Measurements from ENCODE around the gene TP73.

DNA sequence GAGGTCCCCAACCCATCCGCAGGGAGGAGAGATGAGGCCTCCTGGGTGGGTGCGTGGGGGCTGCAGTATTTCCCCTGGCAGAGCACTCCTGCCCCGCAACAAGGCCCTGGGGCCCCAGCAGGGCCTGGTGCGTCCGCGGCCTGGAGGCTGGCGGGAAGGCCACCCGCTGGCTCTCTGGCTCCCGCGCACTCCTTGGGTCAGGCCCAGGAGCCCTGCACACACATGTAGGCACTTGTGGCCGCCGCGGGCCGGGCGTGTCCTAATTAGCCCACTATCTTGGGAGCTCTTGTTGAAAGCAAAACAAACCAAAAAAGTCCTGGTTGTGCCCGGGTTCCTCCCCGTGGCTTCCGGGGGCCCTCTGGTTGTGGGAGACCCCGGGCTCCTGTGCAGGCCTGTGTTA lies 50.2 kb downstream of the TP73 start:
- TF ChIP-seq, protein P1, sequence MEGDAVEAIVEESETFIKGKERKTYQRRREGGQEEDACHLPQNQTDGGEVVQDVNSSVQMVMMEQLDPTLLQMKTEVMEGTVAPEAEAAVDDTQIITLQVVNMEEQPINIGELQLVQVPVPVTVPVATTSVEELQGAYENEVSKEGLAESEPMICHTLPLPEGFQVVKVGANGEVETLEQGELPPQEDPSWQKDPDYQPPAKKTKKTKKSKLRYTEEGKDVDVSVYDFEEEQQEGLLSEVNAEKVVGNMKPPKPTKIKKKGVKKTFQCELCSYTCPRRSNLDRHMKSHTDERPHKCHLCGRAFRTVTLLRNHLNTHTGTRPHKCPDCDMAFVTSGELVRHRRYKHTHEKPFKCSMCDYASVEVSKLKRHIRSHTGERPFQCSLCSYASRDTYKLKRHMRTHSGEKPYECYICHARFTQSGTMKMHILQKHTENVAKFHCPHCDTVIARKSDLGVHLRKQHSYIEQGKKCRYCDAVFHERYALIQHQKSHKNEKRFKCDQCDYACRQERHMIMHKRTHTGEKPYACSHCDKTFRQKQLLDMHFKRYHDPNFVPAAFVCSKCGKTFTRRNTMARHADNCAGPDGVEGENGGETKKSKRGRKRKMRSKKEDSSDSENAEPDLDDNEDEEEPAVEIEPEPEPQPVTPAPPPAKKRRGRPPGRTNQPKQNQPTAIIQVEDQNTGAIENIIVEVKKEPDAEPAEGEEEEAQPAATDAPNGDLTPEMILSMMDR (IDR thresholded peaks at IDR 0.05), result no peak
- TF ChIP-seq EZH2 (IDR thresholded peaks at IDR 0.05; ENCODE audit: borderline replicate concordance, insufficient read depth, low read depth, low read length, poor library complexity, severe bottlenecking), result no peak

Data from B cell (primary cell).